DOHH2 (cell line): Measurements from ENCODE around the gene POLE3.

Experiments
- H3F3A ChIP-seq: fragments of 200-600 bp; sonication (generic), shearing (Covaris generic); 2 replicates; pipeline ENCODE4 v1.6.0; 2016; ENCODE audit warnings: antibody characterized with exemption, mild to moderate bottlenecking; ENCODE audit not compliant: control insufficient read depth, insufficient read depth
- H3K27ac ChIP-seq: fragments of 200-600 bp; sonication (generic); 2 replicates; pipeline ENCODE4 v1.5.1; 2014; ENCODE audit warnings: low read depth, mild to moderate bottlenecking, low read length, moderate library complexity
- H3K27me3 ChIP-seq: fragments of 200-600 bp; sonication (generic); 2 replicates; pipeline ENCODE4 v1.6.1; 2014; ENCODE audit warnings: mild to moderate bottlenecking, low read length, mixed read lengths; ENCODE audit not compliant: control insufficient read depth
- H3K36me3 ChIP-seq: fragments of 200-600 bp; sonication (generic); 2 replicates; pipeline ENCODE4 v1.6.1; 2014; ENCODE audit warnings: mild to moderate bottlenecking, low read length, moderate library complexity, mixed read lengths; ENCODE audit not compliant: control insufficient read depth
- H3K4me1 ChIP-seq: fragments of 200-600 bp; sonication (generic); 2 replicates; pipeline ENCODE4 v1.6.1; 2014; ENCODE audit warnings: mild to moderate bottlenecking, low read length, mixed read lengths; ENCODE audit not compliant: control insufficient read depth
- H3K4me2 ChIP-seq: fragments of 200-600 bp; sonication (generic); 2 replicates; pipeline ENCODE4 v1.6.0; 2014; ENCODE audit warnings: mild to moderate bottlenecking, low read length, moderate library complexity
- H3K4me3 ChIP-seq: fragments of 200-600 bp; sonication (generic); 2 replicates; pipeline ENCODE4 v1.5.1; 2014; ENCODE audit warnings: mild to moderate bottlenecking, low read length, mixed read lengths
- H3K79me2 ChIP-seq: fragments of 200-600 bp; sonication (generic); 2 replicates; pipeline ENCODE4 v1.6.1; 2014; ENCODE audit warnings: mild to moderate bottlenecking, low read length, mixed read lengths; ENCODE audit not compliant: control insufficient read depth
- H3K9me2 ChIP-seq: fragments of 200-600 bp; sonication (generic); replicated peaks from 2 replicates; pipeline ENCODE4 v1.6.1; 2014; ENCODE audit warnings: mild to moderate bottlenecking, low read length, mixed read lengths; ENCODE audit not compliant: control insufficient read depth
- H3K9me3 ChIP-seq: fragments of 200-600 bp; sonication (generic); 2 replicates; pipeline ENCODE4 v1.6.1; 2014; ENCODE audit warnings: antibody characterized with exemption, low read length, mixed read lengths; ENCODE audit not compliant: control insufficient read depth, insufficient read depth
- H4K20me1 ChIP-seq: fragments of 200-600 bp; sonication (generic); 2 replicates; pipeline ENCODE4 v1.6.0; 2014; ENCODE audit warnings: low read depth, mild to moderate bottlenecking, antibody characterized with exemption, low read length, moderate library complexity; ENCODE audit not compliant: control insufficient read depth, insufficient read depth
- EZH2phosphoT487 ChIP-seq: fragments of 200-600 bp; sonication (generic); IDR thresholded peaks from 2 replicates; pipeline ENCODE4 v1.6.1; 2017; ENCODE audit warnings: borderline replicate concordance, mild to moderate bottlenecking, antibody characterized with exemption, low read length, moderate library complexity, mixed read lengths
- TF ChIP-seq, protein P1 (sequence below): fragments of 200-600 bp; sonication (generic); IDR thresholded peaks from one replicate; pipeline ENCODE4 v1.5.1; 2014; ENCODE audit warnings: antibody characterized with exemption, mild to moderate bottlenecking, low read depth, low read length; ENCODE audit not compliant: poor library complexity, severe bottlenecking

POLE3 gene, protein sequence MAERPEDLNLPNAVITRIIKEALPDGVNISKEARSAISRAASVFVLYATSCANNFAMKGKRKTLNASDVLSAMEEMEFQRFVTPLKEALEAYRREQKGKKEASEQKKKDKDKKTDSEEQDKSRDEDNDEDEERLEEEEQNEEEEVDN

DNA sequence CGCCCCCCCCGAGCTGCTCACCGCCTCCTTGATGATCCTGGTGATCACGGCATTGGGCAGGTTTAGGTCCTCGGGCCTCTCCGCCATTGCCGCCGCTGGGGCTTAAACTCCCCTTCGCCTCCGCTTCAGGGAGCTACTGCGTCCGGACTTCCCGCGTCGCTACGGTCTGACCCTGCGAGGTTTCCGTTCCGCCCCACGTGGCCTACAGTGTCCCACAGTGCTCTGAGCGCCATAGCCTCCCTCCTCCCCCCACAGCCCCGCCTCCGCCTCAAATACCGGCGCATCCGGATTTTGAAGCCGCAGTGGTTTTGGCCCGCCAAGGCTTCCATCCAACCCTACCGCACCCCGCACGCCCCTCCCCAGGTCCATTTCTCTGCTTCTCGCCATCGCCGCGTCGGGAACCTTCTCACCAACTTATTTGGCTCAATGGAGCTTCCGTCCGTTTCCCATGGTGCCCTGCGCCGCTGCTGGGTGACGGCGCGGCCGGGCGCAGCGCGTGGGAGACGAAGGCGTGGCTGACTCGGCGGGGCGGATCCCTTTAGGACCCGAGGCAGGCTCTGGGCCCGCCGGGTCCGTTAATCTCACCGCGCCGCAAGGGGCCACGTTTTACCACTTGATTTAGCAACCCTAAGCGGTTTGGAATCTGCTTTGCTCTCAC lies at the start of gene POLE3, which contains the start of gene C9orf43:
TSS of gene POLE3 (minus strand) at position 469 of the 658 bp plus-strand sequence. CDS start at position 87, 382 bp downstream.
TSS of gene C9orf43 (plus strand) at position 541 of the 658 bp plus-strand sequence. CDS start 2,747 bp downstream, outside the sequence.
- Histone ChIP-seq H3F3A (peaks cover 25% of the 10 kb centered on the region), H3K79me2 (peaks cover 36% of the 10 kb centered on the region), H3K4me1 (peaks cover 31% of the 10 kb centered on the region), H3K9me2 (no peaks in the 10 kb centered on the region), H3K27me3 (no peaks in the 10 kb centered on the region), H3K36me3 (peaks cover 35% of the 10 kb centered on the region), H3K4me2 (peak within 1 kb of the TSS; percentile 90), H3K4me3 (peak within 1 kb of the TSS; percentile 96), H3K27ac (peak within 1 kb of the TSS; percentile 92), H4K20me1 (no peaks in the 10 kb centered on the region), H3K9me3 (no peaks in the 10 kb centered on the region)
- no peak for TF ChIP-seq EZH2phosphoT487
- TF ChIP-seq, protein P1, sequence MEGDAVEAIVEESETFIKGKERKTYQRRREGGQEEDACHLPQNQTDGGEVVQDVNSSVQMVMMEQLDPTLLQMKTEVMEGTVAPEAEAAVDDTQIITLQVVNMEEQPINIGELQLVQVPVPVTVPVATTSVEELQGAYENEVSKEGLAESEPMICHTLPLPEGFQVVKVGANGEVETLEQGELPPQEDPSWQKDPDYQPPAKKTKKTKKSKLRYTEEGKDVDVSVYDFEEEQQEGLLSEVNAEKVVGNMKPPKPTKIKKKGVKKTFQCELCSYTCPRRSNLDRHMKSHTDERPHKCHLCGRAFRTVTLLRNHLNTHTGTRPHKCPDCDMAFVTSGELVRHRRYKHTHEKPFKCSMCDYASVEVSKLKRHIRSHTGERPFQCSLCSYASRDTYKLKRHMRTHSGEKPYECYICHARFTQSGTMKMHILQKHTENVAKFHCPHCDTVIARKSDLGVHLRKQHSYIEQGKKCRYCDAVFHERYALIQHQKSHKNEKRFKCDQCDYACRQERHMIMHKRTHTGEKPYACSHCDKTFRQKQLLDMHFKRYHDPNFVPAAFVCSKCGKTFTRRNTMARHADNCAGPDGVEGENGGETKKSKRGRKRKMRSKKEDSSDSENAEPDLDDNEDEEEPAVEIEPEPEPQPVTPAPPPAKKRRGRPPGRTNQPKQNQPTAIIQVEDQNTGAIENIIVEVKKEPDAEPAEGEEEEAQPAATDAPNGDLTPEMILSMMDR, result no peak

DNA sequence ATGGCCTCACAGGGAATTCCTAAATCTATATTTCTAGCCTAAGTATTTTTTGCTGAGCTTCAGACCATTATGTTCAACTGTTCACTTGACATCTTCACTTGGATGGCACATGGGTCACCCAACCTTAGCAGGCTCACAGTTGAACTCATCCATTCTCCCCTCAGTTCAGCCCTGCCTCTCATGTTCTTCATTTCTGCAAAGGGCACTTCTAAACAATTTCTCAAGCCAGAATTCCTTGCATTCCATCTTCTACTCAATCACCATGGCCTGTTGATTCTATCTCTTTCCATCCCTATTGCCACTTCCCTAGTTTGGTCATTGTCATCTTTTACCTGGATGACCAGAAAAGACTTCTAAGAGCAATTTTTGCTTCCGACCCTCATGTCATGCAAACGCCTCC lies 45.8 kb upstream of the POLE3 start:
- Histone ChIP-seq H3F3A (0 out of 2 replicates have a peak, but pooled peaks cover 3% of the 10 kb centered on the region), H3K9me2 (no peaks in the 10 kb centered on the region), H3K4me1 (no peaks in the 10 kb centered on the region), H3K27me3 (no peaks in the 10 kb centered on the region), H3K79me2 (no peaks in the 10 kb centered on the region), H3K4me3 (no peak overlapping the region), H3K9me3 (no peaks in the 10 kb centered on the region), H3K4me2 (no peak overlapping the region), H3K27ac (no peak overlapping the region), H4K20me1 (no peaks in the 10 kb centered on the region), H3K36me3 (no peaks in the 10 kb centered on the region)
- TF ChIP-seq EZH2phosphoT487, result no peak
- TF ChIP-seq, protein P1, result no peak

DNA sequence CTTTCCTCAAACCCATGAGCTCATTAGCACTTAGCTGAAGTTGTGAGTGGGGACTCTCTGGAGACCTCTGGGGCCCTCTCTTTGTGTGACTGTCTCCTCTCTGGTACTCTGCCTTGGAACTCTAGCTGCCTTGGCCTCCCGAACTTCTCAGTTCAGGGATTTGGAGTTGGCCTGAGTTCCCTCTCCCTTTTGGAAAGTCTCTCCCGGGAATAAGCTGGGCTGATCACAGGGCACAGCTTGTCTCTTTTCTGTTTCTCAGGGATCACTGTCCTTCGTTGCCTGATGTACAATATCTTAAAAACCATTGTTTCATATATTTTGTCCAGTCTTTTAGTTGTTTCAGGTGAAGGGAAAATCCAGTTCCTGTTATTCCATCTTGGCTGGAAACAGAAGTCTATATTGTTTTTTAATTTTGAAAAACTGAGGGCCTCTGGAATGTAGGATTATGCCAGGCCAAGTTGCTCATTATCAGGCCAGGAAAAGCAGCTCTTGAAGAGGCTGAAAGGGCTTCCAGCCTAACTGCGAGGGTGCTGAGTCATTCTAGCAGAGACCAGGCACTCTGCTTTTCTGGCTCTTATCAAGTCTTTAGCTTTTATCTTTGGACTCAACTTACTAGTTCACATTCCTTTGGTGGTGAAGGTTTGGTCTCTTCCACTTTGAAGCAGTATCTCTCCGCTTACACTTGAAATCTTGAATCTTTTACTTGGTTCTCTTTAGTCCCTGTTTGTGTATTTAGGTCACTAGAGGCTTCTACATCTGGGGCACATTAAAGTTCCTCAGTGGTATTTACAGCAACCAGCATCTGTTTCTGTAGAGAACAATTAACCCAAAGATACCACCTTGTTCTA lies 44.7 kb upstream of the POLE3 start:
- no peak overlapping the region for H3K4me2 ChIP-seq
- no peaks in the 10 kb centered on the region for H3K9me2 ChIP-seq
- H3K36me3 ChIP-seq, result no peaks in the 10 kb centered on the region
- no peak overlapping the region for H3K27ac ChIP-seq
- H3K4me1 ChIP-seq, result no peaks in the 10 kb centered on the region
- H3K27me3 ChIP-seq, result no peaks in the 10 kb centered on the region
- H3K79me2 ChIP-seq, result no peaks in the 10 kb centered on the region
- 0 out of 2 replicates have a peak, but pooled peaks cover 3% of the 10 kb centered on the region for H3F3A ChIP-seq
- H4K20me1 ChIP-seq, result no peaks in the 10 kb centered on the region
- no peaks in the 10 kb centered on the region for H3K9me3 ChIP-seq
- no peak overlapping the region for H3K4me3 ChIP-seq
- TF ChIP-seq EZH2phosphoT487, result no peak
- TF ChIP-seq, protein P1, result no peak
